Lower leg skin (tissue), 3 donors: ENCODE measurements around the gene DENND1A.

ENCODE experiments used
- CTCF ChIP-seq, 3 donors: fragments of 450-650 bp; IDR thresholded peaks; one replicate each; pipeline ENCODE4 v1.5.1; 2016; ENCODE audit warnings: antibody characterized with exemption in 3 of 3, mild to moderate bottlenecking in 3 of 3, moderate library complexity in 2 of 3
- POLR2A ChIP-seq, 2 donors: fragments of 450-650 bp; IDR thresholded peaks; one replicate each; pipeline ENCODE4 v1.6.1; 2016 to 2017; ENCODE audit warnings: antibody characterized with exemption in 2 of 2, mild to moderate bottlenecking in 1 of 2, moderate library complexity in 1 of 2

GRCh38 chr9:123410281-123410910 lies 519.5 kb downstream of the DENND1A start:
- TF ChIP-seq CTCF (IDR thresholded peaks at IDR 0.05) (no peak), POLR2A (IDR thresholded peaks at IDR 0.05) (no peak)
